ENCODE results near the gene TTLL9. TPM values are rescaled to one million over a fixed set of nuclear protein-coding genes. Genes with fewer than 3 reads are reported as not detected.

The TTLL9 gene
- total and polyA plus RNA-seq, 2 of the 13 experiments (the other 11 are each of a cell fraction or from before 2014, with no cell fraction given): not detected

DNA sequence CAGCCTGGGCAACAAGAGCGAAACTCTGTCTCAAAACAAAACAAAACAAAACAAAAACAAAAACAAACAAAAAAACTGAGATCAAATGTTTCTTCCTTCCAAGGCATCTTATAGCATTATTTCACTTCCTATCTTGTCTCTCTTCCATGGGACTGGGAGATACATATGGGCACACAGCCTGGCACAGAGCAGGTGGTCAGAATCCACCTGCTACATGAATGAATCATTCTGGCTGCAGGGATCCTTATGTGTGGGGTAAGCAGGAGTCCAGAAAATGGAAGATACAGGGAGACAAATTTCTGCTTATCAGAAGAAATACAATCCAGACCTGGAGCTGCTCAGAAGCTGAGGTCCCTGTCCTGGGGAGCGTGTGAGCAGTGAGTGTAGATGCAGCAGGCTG, 121.7 kb downstream of the TTLL9 start:
- TF ChIP-seq, protein P1, sequence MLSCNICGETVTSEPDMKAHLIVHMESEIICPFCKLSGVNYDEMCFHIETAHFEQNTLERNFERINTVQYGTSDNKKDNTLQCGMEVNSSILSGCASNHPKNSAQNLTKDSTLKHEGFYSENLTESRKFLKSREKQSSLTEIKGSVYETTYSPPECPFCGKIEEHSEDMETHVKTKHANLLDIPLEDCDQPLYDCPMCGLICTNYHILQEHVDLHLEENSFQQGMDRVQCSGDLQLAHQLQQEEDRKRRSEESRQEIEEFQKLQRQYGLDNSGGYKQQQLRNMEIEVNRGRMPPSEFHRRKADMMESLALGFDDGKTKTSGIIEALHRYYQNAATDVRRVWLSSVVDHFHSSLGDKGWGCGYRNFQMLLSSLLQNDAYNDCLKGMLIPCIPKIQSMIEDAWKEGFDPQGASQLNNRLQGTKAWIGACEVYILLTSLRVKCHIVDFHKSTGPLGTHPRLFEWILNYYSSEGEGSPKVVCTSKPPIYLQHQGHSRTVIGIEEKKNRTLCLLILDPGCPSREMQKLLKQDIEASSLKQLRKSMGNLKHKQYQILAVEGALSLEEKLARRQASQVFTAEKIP (CRISPR knock-in tag; IDR thresholded peaks at IDR 0.05; ENCODE audit: borderline replicate concordance): no peak
- no peak for TF ChIP-seq HNF4G (IDR thresholded peaks at IDR 0.05; ENCODE audit: borderline replicate concordance, low read depth, low read length)
- no peak for TF ChIP-seq HNF4G (CRISPR knock-in tag; IDR thresholded peaks at IDR 0.05; ENCODE audit: borderline replicate concordance, low read depth)
- TF ChIP-seq HIVEP1 (CRISPR knock-in tag; IDR thresholded peaks at IDR 0.05): no peak
- no peak for TF ChIP-seq ZNF550 (CRISPR knock-in tag; IDR thresholded peaks at IDR 0.05; ENCODE audit: borderline replicate concordance)
- TF ChIP-seq, protein P2, sequence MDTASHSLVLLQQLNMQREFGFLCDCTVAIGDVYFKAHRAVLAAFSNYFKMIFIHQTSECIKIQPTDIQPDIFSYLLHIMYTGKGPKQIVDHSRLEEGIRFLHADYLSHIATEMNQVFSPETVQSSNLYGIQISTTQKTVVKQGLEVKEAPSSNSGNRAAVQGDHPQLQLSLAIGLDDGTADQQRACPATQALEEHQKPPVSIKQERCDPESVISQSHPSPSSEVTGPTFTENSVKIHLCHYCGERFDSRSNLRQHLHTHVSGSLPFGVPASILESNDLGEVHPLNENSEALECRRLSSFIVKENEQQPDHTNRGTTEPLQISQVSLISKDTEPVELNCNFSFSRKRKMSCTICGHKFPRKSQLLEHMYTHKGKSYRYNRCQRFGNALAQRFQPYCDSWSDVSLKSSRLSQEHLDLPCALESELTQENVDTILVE (CRISPR knock-in tag; IDR thresholded peaks at IDR 0.05): no peak
- TF ChIP-seq ZNF549 (CRISPR knock-in tag; IDR thresholded peaks at IDR 0.05): no peak
- no peak for ATAC-seq
- Histone ChIP-seq H2AFZ (ENCODE audit: low read length) (no peak overlapping the region), H3K27me3 (ENCODE audit: control insufficient read depth in 1 of 2, insufficient read depth in 2 of 2, low read length in 2 of 2) (peaks cover 9 to 52% of the 10 kb centered on the region in 2 experiments; a peak in 4 of 5 replicates), H3K36me3 (replicated peaks in 1 of 2; ENCODE audit: control insufficient read depth in 1 of 2, insufficient read depth in 2 of 2, low read length in 2 of 2) (no peaks in the 10 kb centered on the region), H3K4me3 (replicated peaks in 1 of 3; ENCODE audit: insufficient read depth in 1 of 3, low read depth in 2 of 3, low read length in 3 of 3) (no peak overlapping the region), H3K9ac (ENCODE audit: insufficient read depth, low read depth, low read length) (no peak overlapping the region), H3K27ac (ENCODE audit: extremely low read length, insufficient read depth, low read length) (no peak overlapping the region), H3K4me2 (ENCODE audit: low read depth, low read length) (no peak overlapping the region), H3K4me1 (ENCODE audit: insufficient read depth, low read length) (no peaks in the 10 kb centered on the region), H3K79me2 (ENCODE audit: insufficient read depth, low read length) (no peaks in the 10 kb centered on the region), H3K9me3 (ENCODE audit: low read length) (no peaks in the 10 kb centered on the region), H4K20me1 (ENCODE audit: insufficient read depth, low read length) (peaks cover 8% of the 10 kb centered on the region; the same call in 1 of the 2 replicates)
- POLR2A ChIA-PET: no interaction called here
- 2% methylated on average over 2 of the region's 2 CpGs for WGBS (ENCODE audit: low lambda C conversion rate)
- CTCF ChIA-PET (ENCODE audit: low intra/inter-chr PET ratio, low total read pairs): no interaction called here
- intact Hi-C loops (cut with micrococcal nuclease; ENCODE audit: unreplicated experiment) (no loop called here), in situ Hi-C loops (cut with HindIII; ENCODE audit: extremely low pct_ligation_motif_present, low pct_unique_long_range_greater_than_20kb) (no loop called here)
- DNase-seq (ENCODE audit: low spot score): no peak
- BruUV-seq (replicated peaks): no TSS peak
- FAIRE-seq: no peak

Small RNA genes lying within 50 kb of the gene (small RNA-seq; reads per million reads assigned to genes)
- 1.3 to 322 (median 3.4) reads per million in 3 experiments for gene RNU1-94P (ENCODE audit: insufficient read depth in 2 of 3, insufficient read length in 3 of 3, low read depth in 2 of 3, low replicate concordance in 1 of 3)

Other genes starting within 250 kb of the TTLL9 start
- not detected in 2 replicates for gene COX4I2, start 232.7 kb upstream of the TTLL9 start, total RNA-seq (2016; rRNA removed; fragmentation: Illumina TruSeq; extraction: Trizol)
- 0.74 and 1.1 TPM in 2 replicates for gene COX4I2, start 232.7 kb upstream of the TTLL9 start, polyA plus RNA-seq (2011; rRNA removed)
- gene BCL2L1, start 147.8 kb upstream of the TTLL9 start, total RNA-seq (2016; rRNA removed; fragmentation: Illumina TruSeq; extraction: Trizol): 164 and 200 TPM in 2 replicates
- 258 and 259 TPM in 2 replicates for gene BCL2L1, start 147.8 kb upstream of the TTLL9 start, polyA plus RNA-seq (2011; rRNA removed)
- gene TPX2, start 131.3 kb upstream of the TTLL9 start, total RNA-seq (2016; rRNA removed; fragmentation: Illumina TruSeq; extraction: Trizol): 124 and 190 TPM in 2 replicates
- 20.0 and 34.3 TPM in 2 replicates for gene TPX2, start 131.3 kb upstream of the TTLL9 start, polyA plus RNA-seq (2011; rRNA removed)
- 0.27 TPM in 1 of 2 replicates, not detected in the other for gene MYLK2, start 51.3 kb upstream of the TTLL9 start, total RNA-seq (2016; rRNA removed; fragmentation: Illumina TruSeq; extraction: Trizol)
- 0.04 TPM in 1 of 2 replicates, not detected in the other for gene MYLK2, start 51.3 kb upstream of the TTLL9 start, polyA plus RNA-seq (2011; rRNA removed)
- gene FOXS1, start 25.0 kb upstream of the TTLL9 start, total RNA-seq (2016; rRNA removed; fragmentation: Illumina TruSeq; extraction: Trizol): not detected in 2 replicates
- gene FOXS1, start 25.0 kb upstream of the TTLL9 start, polyA plus RNA-seq (2011; rRNA removed): not detected in 2 replicates
- gene DUSP15, start 107 bp upstream of the TTLL9 start, total RNA-seq (2016; rRNA removed; fragmentation: Illumina TruSeq; extraction: Trizol): 0.18 and 0.93 TPM in 2 replicates
- gene DUSP15, start 107 bp upstream of the TTLL9 start, polyA plus RNA-seq (2011; rRNA removed): 0.17 and 0.46 TPM in 2 replicates
- gene PDRG1, start 81.4 kb downstream of the TTLL9 start, total RNA-seq (2016; rRNA removed; fragmentation: Illumina TruSeq; extraction: Trizol): 16.6 and 22.1 TPM in 2 replicates
- gene PDRG1, start 81.4 kb downstream of the TTLL9 start, polyA plus RNA-seq (2011; rRNA removed): 18.0 and 20.2 TPM in 2 replicates
- not detected in 2 replicates for gene XKR7, start 97.5 kb downstream of the TTLL9 start, total RNA-seq (2016; rRNA removed; fragmentation: Illumina TruSeq; extraction: Trizol)
- gene XKR7, start 97.5 kb downstream of the TTLL9 start, polyA plus RNA-seq (2011; rRNA removed): not detected in 2 replicates
- 0.15 TPM in 1 of 2 replicates, not detected in the other for gene CCM2L, start 139.8 kb downstream of the TTLL9 start, total RNA-seq (2016; rRNA removed; fragmentation: Illumina TruSeq; extraction: Trizol)
- not detected in 2 replicates for gene CCM2L, start 139.8 kb downstream of the TTLL9 start, polyA plus RNA-seq (2011; rRNA removed)
- not detected in 2 replicates for gene HCK, start 181.6 kb downstream of the TTLL9 start, total RNA-seq (2016; rRNA removed; fragmentation: Illumina TruSeq; extraction: Trizol)
- 0.04 and 0.10 TPM in 2 replicates for gene HCK, start 181.6 kb downstream of the TTLL9 start, polyA plus RNA-seq (2011; rRNA removed)
- 30.3 and 53.5 TPM in 2 replicates for gene TM9SF4, start 239.1 kb downstream of the TTLL9 start, total RNA-seq (2016; rRNA removed; fragmentation: Illumina TruSeq; extraction: Trizol)
- 171 and 183 TPM in 2 replicates for gene TM9SF4, start 239.1 kb downstream of the TTLL9 start, polyA plus RNA-seq (2011; rRNA removed)

All from HepG2 (cell line).